Measurements from ENCODE around the gene LDB2. TPM values are rescaled to one million over a fixed set of nuclear protein-coding genes. Genes with fewer than 3 reads are reported as not detected.

LDB2 gene
- total RNA-seq, 6 experiments from 2014 or later: 24.2 to 40.4 (median 31.7) TPM

DNA sequence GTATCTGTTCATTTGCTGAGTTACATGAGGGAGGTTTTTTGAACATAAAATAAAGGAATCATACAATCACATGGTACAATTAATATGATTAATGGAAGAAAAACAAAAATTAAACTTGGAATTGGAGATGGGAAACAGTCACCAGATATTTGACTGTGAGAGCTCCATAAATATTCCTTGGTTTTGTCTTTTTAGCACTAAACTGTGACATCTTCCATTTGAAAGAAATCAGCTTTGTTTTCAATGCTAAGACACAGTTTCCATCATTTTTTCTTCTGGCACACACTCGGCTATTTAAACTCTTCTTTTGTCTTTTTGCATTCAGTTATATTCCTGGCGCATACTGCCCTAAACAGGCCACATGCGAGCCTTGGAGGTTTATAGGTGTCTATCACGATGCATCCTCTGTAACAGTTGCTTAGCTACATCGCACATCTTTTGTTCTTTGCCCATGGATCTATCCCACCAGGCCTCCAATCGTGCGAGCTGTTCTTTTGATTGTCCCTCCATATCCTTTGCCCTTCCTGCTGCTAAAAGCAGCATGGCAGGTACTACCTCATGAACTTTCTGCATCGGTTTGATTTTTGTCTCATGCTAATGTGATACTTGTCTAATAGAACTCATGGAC lies 158.3 kb downstream of the LDB2 start:
- no peak for DNase-seq
- H3K4me1 Mint-ChIP-seq (ENCODE audit: low read depth): peaks cover 20% of the 10 kb centered on the region
- TF ChIP-seq, protein P1, sequence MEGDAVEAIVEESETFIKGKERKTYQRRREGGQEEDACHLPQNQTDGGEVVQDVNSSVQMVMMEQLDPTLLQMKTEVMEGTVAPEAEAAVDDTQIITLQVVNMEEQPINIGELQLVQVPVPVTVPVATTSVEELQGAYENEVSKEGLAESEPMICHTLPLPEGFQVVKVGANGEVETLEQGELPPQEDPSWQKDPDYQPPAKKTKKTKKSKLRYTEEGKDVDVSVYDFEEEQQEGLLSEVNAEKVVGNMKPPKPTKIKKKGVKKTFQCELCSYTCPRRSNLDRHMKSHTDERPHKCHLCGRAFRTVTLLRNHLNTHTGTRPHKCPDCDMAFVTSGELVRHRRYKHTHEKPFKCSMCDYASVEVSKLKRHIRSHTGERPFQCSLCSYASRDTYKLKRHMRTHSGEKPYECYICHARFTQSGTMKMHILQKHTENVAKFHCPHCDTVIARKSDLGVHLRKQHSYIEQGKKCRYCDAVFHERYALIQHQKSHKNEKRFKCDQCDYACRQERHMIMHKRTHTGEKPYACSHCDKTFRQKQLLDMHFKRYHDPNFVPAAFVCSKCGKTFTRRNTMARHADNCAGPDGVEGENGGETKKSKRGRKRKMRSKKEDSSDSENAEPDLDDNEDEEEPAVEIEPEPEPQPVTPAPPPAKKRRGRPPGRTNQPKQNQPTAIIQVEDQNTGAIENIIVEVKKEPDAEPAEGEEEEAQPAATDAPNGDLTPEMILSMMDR (IDR thresholded peaks at IDR 0.05): no peak
- peaks cover 10% of the 10 kb centered on the region for H3K36me3 Mint-ChIP-seq (ENCODE audit: low read depth)
- H3K27me3 Mint-ChIP-seq (ENCODE audit: insufficient read depth): no peaks in the 10 kb centered on the region
- H3K27ac Mint-ChIP-seq: no peak overlapping the region
- no peaks in the 10 kb centered on the region for H3K9me3 Mint-ChIP-seq
- no peak overlapping the region for H3K4me3 Mint-ChIP-seq

DNA sequence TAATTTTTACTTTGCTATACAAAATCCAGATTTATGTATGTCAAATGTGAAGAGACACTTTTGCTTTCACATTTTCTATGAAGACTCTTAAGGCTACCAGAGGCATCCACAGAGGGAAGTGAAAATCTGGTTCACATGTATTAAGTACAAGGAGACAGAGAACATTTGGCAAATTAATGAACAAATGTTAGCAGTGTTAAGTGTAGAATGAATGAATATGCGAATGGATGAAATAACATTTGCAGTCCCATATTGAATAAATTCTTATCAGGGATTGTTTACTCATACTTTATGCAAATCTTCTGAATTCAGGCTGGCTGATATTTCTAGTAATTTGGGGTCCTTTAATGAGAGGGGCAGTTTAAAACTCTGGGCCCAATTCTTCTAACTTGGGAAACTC lies 159.9 kb downstream of the LDB2 start:
- TF ChIP-seq, protein P1 (IDR thresholded peaks at IDR 0.05): no peak
- no peak for DNase-seq
- H3K9me3 Mint-ChIP-seq: no peaks in the 10 kb centered on the region
- H3K4me1 Mint-ChIP-seq (ENCODE audit: low read depth): peaks cover 21% of the 10 kb centered on the region
- H3K4me3 Mint-ChIP-seq: no peak overlapping the region
- no peaks in the 10 kb centered on the region; the same call in 1 of the 2 replicates for H3K27me3 Mint-ChIP-seq (ENCODE audit: insufficient read depth)
- H3K27ac Mint-ChIP-seq: no peak overlapping the region
- H3K36me3 Mint-ChIP-seq (ENCODE audit: low read depth): peaks cover 4% of the 10 kb centered on the region

DNA sequence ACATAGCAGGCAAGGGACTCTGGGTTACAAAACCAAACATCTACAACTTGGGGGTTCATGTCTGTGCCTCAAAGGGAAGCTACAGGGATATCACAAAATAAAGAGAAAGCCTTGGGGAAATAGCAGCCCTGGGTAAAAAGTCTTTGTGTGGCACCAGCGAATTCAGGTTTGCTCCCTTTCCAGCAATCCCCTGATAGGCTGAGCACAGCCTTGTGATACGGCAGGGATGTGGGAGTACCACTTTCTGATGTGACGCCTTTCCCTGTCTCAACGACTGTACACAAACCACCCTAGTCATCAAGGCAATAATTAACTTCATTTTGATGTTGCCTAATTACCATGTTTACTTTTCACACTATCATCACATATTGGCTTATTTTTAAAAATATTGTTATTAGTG lies 164.9 kb downstream of the LDB2 start:
- Mint-ChIP-seq H3K4me1 (ENCODE audit: low read depth) (peaks cover 21% of the 10 kb centered on the region), H3K27ac (no peak overlapping the region), H3K36me3 (ENCODE audit: low read depth) (peaks cover 14% of the 10 kb centered on the region; the same call in 1 of the 2 replicates), H3K9me3 (no peaks in the 10 kb centered on the region), H3K27me3 (ENCODE audit: insufficient read depth) (no peaks in the 10 kb centered on the region; the same call in 1 of the 2 replicates), H3K4me3 (no peak overlapping the region)
- DNase-seq: no peak
- TF ChIP-seq, protein P1 (IDR thresholded peaks at IDR 0.05): no peak

DNA sequence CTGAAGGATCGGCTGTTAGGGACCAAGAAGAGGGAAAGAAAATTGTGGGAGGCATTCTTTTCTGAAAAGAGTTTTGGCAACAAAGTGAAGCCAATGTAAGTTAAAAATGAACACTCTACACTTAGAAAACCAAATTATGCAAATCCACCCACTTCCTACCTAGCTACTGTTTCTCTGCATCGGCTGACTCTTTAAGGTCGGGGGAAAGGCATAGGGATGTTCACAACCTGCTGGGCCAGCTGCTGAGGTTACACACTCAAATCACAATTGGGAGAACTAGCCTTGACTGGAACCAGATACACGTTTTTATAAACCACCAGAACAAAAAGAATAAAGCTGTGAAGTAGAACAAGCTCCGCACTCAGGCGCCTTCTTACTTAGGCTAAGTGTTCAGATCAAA lies 165.7 kb downstream of the LDB2 start:
- Mint-ChIP-seq H3K27me3 (ENCODE audit: insufficient read depth) (no peaks in the 10 kb centered on the region; the same call in 1 of the 2 replicates), H3K9me3 (no peaks in the 10 kb centered on the region), H3K36me3 (ENCODE audit: low read depth) (peaks cover 15% of the 10 kb centered on the region; the same call in 1 of the 2 replicates), H3K27ac (no peak overlapping the region), H3K4me3 (no peak overlapping the region), H3K4me1 (ENCODE audit: low read depth) (peaks cover 28% of the 10 kb centered on the region)
- TF ChIP-seq, protein P1 (IDR thresholded peaks at IDR 0.05): no peak
- DNase-seq: no peak

DNA sequence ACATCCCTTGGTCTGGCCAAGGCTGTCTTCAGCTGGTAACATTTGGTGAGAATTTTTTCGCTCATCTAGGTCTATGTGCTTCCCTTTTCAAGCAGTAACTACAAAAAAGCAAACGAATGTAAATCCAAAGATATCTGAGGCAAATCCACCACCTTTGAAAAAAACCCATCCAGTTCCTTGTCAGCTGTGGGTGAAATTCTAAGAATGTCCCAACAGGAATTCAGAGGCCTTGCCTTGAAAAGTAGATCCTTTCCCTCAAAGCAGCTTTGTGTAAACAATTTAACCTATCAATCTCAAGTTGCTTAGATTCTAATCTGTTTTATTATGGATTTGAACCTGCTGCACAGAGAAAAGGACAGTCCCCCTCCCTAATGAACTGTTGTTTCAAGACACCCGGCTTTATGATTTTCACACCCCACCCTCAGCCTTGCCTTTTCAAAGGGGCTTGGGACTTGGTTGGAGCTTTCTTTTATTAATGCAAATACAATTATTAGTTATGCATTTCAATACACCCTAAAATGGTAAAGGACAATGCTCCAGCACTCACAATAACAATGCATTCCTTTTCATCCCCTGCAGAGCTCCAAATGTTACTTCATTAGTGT lies 166.6 kb downstream of the LDB2 start:
- Mint-ChIP-seq H3K27ac (no peak overlapping the region), H3K9me3 (no peaks in the 10 kb centered on the region), H3K4me1 (ENCODE audit: low read depth) (peaks cover 32% of the 10 kb centered on the region), H3K36me3 (ENCODE audit: low read depth) (peaks cover 19% of the 10 kb centered on the region; the same call in 1 of the 2 replicates), H3K4me3 (no peak overlapping the region), H3K27me3 (ENCODE audit: insufficient read depth) (no peaks in the 10 kb centered on the region; the same call in 1 of the 2 replicates)
- TF ChIP-seq, protein P1 (IDR thresholded peaks at IDR 0.05): no peak
- no peak for DNase-seq
